Activated CD4-positive, CD25-positive, alpha-beta regulatory T cell treated with anti-CD3 and anti-CD28 coated beads, Interleukin-2, amount 50 U/mL, for 72 hours (primary cell): ENCODE data around the gene KRT74.

Experiments
- DNase-seq: peaks from one replicate; pipeline ENCODE4 v3.0.0; 2021

Gene KRT74

GRCh38 chr12:52568111-52568510 is 5.5 kb downstream of the KRT74 start:
- no peak for DNase-seq

GRCh38 chr12:52566847-52567291 is 6.8 kb downstream of the KRT74 start:
- no peak for DNase-seq

- DNase-seq, result no peak
Measured at GRCh38 chr12:52564582-52564981, 9.1 kb downstream of the KRT74 start.

GRCh38 chr12:52561880-52562449 is 11.7 kb downstream of the KRT74 start:
- no peak for DNase-seq

- no peak for DNase-seq
Measured at GRCh38 chr12:52559979-52560378, 13.7 kb downstream of the KRT74 start.

- DNase-seq, result no peak
Measured at GRCh38 chr12:52558781-52559445, 14.7 kb downstream of the KRT74 start.

- DNase-seq, result no peak
Measured at GRCh38 chr12:52557476-52557875, 16.2 kb downstream of the KRT74 start.

GRCh38 chr12:52555577-52555976 is 18.1 kb downstream of the KRT74 start:
- no peak for DNase-seq

GRCh38 chr12:52552681-52553195 is 20.9 kb downstream of the KRT74 start, which contains the start of gene KRT71:
Gene KRT71, minus strand, starts transcription at chr12:52553145. Its CDS starts 68 bp downstream, at chr12:52553077.
- DNase-seq, result no peak

GRCh38 chr12:52552055-52552454 is 21.6 kb downstream of the KRT74 start:
- no peak for DNase-seq

- DNase-seq, result no peak
Measured at GRCh38 chr12:52551216-52551865, 22.3 kb downstream of the KRT74 start.

GRCh38 chr12:52546126-52546525 is 27.5 kb downstream of the KRT74 start:
- no peak for DNase-seq

- DNase-seq, result no peak
Measured at GRCh38 chr12:52543985-52544883, 29.4 kb downstream of the KRT74 start.

- DNase-seq, result no peak
Measured at GRCh38 chr12:52542785-52543318, 30.8 kb downstream of the KRT74 start.

- DNase-seq, result no peak
Measured at GRCh38 chr12:52542157-52542556, 31.5 kb downstream of the KRT74 start.

- no peak for DNase-seq
Measured at GRCh38 chr12:52541709-52542108, 31.9 kb downstream of the KRT74 start.

- DNase-seq, result no peak
Measured at GRCh38 chr12:52540531-52540930, 33.1 kb downstream of the KRT74 start.

- no peak for DNase-seq
Measured at GRCh38 chr12:52539821-52540173, 33.8 kb downstream of the KRT74 start.

- no peak for DNase-seq
Measured at GRCh38 chr12:52539083-52539820, 34.4 kb downstream of the KRT74 start.

GRCh38 chr12:52537101-52537500 is 36.5 kb downstream of the KRT74 start:
- no peak for DNase-seq

GRCh38 chr12:52535574-52535973 is 38.1 kb downstream of the KRT74 start:
- DNase-seq, result no peak

GRCh38 chr12:52534482-52534881 is 39.2 kb downstream of the KRT74 start:
- DNase-seq, result no peak
